NCI-H2227 (cell line): ENCODE measurements around the gene VWA3B.
"Not testable (repeated sequence)": the region's sequence is repeated elsewhere in the genome, so short reads cannot be mapped to it uniquely, and the experiment has no call there.

Source experiments
- DNase-seq: peaks from one replicate; lab custom pipeline; 2025; ENCODE audit not compliant: unreplicated experiment; lab: John Stamatoyannopoulos, UW

VWA3B gene, protein sequence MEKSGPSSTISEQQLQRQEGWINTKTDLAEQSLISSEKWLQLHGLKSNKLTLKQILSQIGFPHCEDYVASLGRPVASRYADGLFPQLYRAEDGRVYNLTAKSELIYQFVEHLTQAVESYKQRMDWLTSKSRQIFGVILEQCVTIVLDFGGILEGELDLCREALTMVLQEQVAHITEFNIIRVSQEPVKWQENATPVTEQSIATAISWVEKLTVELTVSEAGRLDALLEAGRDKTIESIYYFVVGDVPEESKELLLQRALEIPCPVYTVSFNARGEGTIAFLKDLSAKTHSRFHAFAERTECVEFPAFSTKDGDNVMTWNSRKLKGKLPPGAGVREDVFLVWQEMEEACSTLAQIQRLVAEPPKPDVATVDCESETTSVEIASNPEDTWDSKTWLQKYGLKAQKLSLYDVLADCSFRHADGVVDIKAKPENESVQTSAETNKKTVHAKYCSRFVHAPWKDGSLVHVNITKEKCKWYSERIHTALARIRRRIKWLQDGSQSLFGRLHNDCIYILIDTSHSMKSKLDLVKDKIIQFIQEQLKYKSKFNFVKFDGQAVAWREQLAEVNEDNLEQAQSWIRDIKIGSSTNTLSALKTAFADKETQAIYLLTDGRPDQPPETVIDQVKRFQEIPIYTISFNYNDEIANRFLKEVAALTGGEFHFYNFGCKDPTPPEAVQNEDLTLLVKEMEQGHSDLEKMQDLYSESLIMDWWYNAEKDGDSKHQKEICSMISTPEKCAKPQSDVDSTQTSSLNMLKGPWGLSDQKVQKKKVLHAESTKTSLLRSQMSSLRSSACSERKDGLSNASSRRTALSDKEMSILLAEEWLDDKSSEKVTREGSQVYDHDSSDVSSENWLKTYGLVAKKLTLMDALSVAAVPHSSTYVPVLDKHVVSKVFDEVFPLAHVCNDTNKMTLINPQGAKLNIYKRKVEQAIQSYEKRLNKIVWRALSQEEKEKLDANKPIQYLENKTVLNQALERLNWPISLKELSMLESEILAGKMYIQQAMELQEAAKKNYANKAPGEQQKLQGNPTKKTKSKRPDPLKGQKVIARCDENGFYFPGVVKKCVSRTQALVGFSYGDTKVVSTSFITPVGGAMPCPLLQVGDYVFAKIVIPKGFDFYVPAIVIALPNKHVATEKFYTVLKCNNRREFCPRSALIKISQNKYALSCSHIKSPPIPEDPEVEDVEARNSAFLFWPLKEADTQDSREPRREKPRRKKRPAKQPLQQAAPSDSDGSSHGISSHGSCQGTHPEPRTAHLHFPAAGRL (N-terminal part only)

DNA sequence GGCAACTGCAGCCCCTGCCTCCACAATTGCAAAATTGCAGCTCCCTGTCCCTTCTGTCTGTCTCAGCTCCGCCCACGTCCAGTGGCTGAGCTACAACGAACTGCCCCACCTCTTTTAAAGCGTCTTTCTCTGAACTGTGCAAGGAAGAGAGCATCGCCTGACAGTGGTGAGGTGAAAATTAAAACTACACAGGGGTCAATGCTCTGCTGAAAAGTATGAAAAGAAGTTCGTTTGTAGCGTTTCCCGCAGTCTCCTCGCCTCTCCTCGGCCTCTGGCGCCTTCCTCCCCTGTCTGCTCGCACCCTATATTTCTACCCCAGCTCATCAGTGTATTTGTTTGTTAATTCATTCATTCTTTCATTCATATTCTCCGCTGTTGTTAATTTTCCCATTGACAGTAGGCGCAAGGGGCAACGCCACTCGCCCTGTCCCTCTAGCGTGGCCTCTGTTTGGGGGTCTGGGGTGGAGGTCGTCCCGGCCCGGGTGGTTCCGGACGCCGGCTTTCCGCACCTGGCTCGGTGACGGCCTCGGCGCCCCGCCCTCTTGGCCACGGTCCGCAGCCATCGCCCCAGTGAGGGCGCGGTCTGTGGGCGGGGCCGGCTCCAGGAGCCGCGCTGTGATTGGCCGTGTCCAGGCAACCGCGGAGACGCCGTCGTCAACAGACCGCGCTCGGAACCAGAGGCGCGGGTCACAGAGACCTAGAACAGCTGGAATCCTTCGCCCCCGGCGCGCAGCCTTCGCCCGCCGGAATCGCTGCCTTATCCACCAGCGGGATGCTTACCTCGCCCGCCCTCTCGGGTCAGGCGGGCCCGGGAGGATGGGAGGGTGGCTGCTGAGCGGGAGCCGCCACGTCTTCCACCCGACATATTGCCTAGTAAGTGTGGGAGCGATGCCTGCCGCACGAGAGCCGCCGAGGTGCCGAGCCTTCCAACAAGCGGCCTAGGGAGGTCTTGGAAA lies at the start of gene VWA3B:
Gene VWA3B (plus strand): TSS at position 677 of the 956 bp plus-strand sequence. CDS start 5,926 bp downstream, outside the sequence.
- peak; percentile 88 for DNase-seq

DNA sequence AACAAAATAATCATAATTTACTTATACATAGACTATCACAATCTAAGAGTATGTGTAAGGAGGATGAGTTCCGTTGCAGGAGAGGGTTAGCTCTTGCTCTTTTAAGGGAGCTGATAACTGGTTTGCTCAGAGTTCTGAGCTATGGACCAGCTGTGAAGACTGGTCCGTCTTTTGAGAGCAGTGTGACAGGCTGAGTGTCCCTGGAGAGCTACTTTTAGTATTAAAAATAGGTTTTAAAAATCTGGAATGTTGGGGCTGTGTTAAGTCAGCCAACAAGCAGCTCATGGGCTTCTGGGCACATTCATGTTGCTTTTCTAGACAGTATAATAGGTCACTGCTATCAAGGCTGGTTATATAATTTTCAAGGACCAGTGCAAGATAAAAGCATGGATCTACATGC lies 49.8 kb upstream of the VWA3B start:
- no peak for DNase-seq

DNA sequence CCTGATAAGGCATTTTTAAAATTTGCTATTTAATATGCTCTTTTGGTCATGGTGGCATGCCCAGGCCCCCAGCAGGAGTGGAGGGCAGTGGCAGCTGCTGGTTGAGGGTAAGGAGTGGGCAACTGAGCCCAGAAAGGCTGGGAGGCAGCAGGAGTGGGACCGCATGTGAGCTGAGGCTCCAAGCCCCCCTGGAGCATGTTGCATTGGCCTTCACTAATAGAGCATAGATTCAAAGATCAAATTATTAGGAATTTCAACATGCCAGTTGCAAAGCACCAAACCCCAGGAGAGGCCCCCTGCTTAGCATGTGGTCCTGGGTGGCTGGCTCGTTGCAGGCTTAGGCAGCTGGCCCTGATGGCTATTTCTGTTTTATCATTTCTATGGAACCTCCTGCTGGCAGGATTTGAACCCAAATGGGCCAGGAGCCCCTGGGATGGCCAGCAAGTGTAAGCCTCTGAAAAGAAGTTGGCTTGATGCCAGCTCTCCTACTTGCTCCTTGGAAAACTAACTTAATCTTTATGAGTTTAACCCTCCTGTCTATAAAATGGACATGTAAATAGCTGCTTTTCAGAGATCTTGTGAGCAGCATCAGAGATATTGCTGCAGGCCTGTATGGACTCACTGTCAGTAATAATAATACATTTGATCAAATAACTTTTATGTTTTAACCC lies 49.2 kb upstream of the VWA3B start:
- no peak for DNase-seq

DNA sequence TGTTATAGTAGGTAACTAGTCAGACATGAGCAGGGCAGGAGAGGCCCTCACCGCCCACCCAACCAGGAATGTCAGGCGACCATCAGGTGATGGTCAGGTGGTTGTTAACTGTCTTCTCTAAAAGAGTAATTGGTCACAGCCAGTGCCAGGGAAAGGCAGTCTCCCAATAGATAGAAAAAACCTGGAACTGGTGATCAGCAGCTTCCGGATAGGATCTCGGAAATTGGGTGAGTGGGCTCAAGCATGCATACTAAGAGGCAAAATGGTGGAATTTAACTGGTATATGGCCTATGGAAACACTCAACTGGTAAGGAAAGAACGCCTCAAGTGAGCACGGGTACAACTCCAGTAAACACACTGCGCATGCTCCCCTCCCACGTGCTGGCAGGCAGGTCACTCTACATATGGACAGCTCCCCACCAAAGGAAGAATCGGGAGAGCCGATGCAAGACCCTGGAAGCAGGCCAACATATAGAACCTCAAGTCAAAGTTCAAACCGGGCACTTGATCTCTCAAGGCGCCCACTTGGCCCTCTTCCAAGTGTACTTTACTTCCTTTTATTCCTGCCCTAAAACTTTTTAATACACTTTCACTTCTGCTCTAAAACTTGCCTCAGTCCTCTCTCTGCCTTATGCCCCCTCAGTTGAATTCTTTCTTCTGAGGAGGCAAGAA lies 47.7 kb upstream of the VWA3B start:
- no peak for DNase-seq

DNA sequence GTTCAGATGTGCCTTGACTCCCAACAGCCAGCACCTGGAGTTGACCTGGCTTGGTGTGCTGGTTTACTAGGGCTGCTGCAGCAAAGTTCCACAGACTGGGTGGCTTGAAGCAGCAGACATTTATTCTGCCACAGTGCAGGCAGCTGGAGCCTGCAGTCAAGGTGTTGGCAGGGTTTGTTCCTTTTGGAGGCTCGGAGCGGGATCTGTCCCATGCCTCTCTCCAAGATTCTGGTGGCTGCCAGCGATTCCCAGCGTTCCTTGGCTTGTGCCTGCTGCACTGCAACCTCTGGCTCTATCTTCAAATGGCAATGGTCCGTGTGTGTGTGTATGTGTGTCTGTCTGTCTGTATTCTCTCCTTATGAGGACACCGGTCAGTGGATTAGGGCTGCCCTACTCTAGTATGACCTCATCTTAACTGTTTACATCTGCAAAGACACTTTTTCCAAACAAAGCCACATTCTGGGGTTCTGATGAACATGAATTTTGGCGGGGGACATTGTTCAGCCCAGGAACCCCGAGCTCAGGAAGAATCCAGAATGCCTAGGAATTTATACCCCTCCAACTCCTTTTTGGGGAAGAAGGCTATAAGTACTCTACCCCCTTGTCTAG lies 46.5 kb upstream of the VWA3B start:
- DNase-seq = no peak

DNA sequence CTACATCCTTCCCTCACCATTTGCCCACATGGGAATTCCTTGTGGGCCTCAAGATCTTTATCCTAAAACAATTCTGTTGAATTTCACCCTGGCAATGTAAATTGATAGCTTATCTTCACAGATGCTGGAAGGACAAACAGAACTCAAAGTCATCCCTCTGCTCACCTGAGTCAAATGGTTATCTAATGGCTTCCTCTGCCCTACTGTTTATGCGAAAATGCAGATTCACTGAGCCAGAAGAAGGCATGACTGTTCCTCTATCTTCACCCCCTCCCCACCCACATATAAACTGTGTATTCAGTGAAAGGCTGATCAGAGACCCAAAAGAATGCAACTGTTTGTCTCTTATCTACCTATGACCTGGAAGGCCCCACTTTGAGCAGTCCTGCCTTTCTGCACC lies 43.9 kb upstream of the VWA3B start:
- DNase-seq = no peak

DNA sequence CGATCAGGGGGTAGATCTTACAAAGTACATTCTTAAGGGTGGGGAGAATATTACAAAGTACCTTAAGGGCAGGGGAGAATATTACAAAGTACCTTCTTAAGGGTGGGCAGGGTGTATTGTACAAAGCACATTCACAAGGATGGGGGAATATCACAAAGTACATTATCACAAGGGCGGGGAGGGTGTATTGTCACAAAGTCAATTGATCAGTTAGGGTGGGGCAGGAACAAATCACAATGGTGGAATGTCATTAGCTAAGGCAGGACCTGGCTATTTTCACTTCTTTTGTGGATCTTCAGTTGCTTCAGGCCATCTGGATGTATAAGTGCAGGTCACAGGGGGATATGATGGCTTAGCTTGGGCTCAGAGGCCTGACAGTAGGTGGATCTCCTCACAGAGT lies 42.2 kb upstream of the VWA3B start:
- not testable (repeated sequence) for DNase-seq

DNA sequence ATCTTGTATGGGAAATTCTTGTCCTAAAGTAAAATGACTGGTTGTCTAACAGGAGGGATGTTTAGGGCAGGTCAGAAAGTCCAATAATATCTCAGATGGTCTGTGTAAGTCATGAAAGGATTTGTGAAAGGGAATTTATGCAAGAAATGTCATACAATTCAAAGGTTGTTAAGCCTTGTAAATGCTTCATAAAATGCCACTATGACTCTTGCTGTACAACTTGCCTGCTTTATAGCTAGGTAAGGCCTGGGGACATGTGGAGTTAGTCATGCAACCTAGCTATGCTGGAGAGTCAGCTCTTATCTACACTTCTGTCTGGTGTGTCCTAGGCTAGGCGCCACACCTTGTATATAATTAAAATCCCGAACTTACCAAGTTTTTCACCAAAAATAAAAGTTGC lies 36.9 kb upstream of the VWA3B start:
- DNase-seq = no peak

DNA sequence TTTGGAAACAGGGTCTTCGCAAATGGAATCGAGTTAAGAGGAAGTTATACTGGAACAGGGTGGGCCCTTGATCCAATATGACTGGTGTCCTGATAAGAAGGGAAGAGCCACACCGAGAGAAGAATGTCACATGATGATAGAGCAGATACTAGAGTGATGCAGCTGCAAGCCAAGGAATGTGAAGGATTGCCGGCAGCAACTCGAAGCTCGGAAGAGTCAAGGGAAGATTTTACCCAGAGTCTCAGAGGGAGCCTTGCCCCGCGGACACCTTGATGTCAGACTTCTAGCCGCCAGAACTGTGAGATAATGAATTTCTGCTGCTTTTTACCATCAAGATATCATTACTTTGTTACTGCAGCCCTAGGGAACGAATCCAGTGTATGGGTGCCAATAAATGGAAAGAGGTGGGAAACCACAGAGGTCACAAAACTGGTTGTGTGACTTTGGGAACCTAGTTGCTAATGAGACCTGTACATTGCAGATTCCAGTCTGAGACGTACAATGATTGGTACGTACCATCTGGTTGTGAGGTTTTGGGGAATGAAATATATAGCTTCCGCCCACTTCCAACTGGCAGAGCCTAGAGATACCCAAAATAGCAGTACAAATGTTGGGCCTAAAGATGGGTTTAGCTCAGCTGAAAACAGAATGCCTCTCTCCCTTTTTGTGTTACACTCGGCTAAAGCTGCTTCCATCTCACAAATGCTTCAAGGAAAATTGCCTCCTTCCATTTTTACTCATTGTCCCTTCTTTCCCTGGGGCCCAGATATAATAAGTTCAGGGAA lies 28.6 kb upstream of the VWA3B start:
- no peak for DNase-seq

DNA sequence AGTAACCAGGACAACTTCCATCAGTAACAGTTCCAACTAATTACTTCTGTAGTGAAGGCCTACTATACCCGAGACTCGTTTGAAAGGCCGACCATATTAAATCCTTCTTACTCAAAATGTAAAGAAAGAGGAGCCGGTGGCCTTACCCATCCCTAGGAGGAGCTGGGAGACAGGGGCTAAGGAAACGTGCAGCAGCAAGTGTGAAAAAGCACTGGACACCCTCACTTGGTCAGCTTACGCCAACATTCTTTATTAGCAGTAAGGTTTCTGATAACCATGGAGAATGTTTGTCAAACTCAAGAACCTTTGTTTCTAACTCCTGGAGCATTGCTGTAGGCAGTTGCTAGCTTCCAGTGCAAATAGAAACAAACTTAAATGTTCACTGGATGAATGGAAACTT lies 26.7 kb upstream of the VWA3B start:
- no peak for DNase-seq

DNA sequence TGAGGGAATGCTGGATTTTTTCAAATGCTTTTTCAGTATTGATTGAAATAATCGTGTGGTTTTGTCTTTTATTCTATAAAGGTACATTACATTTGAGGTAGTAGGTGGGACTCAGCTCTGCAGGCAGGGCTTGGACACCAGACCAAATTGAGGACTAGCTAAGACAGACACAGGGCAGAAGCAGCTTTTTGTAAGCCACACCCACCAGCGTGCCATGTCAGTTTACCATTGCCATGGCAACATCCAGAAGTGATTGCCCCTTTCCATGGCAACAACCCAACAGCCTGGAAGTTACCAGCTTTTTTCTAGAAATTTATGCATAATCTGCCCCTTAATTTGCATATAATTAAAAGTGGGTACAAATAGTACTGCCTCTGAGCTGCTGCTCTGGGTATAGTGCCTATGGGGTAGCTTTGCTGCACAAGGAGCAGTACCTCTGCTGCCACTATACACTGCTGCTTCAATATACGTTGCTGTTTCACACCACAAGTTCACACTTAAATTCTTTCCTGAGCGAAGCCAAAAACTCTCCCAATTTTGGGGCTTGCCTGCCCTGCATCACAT lies 23.6 kb upstream of the VWA3B start:
- DNase-seq = peak; percentile 6

DNA sequence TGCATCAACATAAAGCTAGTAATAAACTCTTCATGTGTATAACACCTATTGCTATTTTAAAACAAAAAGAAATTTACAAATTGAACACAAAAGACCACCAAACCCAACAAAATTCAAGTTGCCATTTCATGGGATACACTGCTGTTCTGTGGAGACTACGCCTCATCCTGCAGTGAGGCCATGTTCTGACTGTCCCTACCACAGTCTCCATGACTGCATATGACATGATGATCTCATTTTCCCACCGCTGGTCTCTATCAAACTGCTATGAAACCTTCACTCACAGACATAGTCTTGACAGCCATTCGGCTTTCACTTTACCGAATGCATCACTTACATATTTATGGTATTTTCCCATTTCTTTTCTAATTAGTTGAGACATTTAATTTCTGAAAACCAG lies 21.2 kb upstream of the VWA3B start:
- DNase-seq = no peak

DNA sequence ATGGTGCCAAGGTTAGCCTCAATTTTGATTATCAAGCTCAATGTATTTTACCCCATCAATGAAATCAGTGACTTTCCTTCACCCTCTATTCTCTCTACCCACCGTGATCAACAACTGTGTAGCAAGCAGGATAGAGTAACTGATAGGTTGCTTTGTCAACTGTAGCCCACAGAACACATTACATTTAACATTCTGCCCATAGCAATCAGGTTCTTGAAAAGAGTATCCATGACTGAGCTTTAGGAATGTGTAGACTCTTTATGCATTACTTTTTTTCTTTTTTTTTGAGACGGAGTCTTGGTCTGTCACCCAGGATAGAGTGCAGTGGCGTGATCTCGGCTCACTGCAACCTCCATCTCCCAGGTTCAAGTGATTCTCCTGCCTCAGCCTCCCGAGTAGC lies 19.8 kb upstream of the VWA3B start:
- no peak for DNase-seq

DNA sequence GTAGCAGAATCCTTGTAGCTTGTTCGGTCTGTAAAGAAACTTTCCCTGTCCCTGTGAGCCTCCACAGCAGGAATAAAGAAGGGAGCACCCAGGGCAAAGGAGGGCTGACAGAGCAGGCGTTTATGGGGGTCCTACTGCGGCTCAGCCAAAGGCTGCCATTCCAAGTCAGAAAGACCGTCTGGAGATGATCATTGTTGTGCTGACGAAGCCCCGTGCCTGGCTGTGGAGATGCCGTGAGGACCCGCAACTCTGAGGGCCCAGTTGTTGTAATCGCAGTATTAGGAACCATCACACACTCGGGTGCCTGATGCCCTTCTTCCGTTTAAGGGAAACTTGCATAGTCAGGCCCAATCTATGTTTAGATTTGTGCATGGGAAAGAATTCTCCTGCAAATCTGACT lies 16.9 kb upstream of the VWA3B start:
- DNase-seq = no peak

DNA sequence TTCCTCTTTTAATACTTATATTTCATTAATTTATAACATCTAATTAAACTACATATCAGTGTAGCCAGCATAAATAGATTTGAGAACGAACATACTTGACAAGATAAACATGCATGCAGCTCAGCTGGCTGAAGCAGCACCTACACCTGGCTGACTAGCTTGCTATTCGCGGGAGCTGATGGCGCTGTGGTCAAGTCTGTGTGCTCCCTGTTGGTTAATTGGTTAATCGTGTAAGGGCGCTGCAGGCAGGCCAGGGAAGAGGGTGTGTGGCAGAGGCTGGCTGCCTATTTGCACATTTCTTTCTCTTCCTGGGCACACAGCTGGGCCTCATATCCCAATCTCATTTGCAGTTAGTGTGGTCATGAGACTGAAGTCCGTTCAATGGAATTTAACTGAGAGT lies 14.5 kb upstream of the VWA3B start:
- DNase-seq = no peak

DNA sequence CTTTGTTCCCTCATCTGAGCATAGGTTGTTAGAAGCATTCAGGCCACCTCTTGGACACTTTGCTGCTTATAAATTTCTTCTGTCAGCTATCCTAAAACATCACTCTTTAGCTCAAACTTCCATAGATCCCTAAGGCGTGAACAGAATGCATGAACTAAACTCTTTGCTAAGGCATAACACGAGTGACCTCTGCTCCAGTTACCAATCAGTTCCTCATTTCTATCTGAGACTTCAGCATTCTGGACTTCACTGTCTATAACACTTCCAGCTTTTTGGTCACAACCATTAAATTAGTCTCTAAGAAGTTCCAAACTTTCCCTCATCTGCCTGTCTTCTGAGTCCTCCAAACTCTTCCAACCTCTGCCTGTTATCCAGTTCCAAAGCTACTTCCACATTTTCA lies 8.3 kb upstream of the VWA3B start:
- DNase-seq = no peak

DNA sequence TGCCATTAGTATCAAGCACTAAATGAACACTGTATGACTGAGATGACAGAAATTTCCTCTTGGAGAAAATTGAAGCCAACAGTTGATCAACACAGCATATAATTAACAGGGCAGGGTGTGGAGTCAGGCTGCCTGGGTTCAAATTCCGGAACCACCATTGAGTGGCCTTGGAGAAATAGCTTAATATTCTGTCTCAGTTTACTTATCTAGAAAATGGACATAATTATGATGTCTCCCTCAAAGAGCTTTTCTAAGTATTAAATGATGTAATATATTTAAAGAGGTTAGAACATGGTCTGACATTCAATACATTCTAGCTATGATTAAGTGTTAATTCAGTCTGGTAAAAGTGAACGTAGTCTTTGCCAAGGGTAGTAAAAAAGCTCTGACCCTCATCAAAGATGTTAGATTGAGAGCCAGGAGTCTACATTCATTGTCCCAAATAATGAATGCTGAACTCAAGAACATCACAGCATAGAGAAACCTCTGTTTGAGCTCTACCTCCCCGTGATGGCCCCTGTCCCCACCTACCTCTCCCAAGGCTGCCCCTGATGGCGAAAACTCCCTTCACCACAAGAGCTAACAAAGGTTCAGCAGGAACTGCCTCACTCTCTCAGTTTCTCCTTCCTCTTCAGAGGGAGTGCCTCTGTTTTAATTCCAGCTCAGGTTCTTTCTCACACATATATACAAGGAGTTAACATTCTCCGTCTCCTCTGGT lies 2.7 kb upstream of the VWA3B start:
- no peak for DNase-seq
